ENCODE results near the gene ANXA1. TPM values are rescaled to one million over a fixed set of nuclear protein-coding genes. Genes with fewer than 3 reads are reported as not detected.

ANXA1 gene
- total RNA-seq, 1 donor from 2014 or later: 32.2 TPM

DNA sequence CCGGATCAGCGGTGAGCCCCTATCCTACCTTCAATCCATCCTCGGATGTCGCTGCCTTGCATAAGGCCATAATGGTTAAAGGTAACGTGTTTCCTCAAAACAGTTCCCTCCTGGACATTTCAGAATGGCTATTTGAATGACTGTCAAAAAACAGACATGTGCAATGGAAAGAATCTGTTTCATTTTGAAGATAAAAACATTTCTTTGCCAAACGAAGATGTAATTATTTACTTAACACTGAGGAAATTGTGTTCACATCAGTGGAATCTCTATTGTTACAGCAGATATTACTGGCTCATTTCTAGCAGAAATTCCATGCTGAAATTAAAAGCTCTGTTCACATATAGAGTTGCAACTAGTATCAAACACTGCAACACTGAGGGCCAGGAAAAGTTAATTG is 7.1 kb downstream of the ANXA1 start:
- Mint-ChIP-seq H3K4me3 (ENCODE audit: low read depth) (no peak overlapping the region), H3K27me3 (ENCODE audit: low read depth) (no peaks in the 10 kb centered on the region), H3K27ac (no peak overlapping the region), H3K4me1 (ENCODE audit: low read depth) (peaks cover 46% of the 10 kb centered on the region), H3K36me3 (ENCODE audit: low read depth) (peaks cover 68% of the 10 kb centered on the region), H3K9me3 (no peaks in the 10 kb centered on the region)
- DNase-seq (ENCODE audit: low spot score): no peak
- intact Hi-C loops (cut with micrococcal nuclease): loop anchor here (10.0 kb wide), 3 partner anchors 634 to 1304 kb away; partner anchors contain the start of gene TMC1

DNA sequence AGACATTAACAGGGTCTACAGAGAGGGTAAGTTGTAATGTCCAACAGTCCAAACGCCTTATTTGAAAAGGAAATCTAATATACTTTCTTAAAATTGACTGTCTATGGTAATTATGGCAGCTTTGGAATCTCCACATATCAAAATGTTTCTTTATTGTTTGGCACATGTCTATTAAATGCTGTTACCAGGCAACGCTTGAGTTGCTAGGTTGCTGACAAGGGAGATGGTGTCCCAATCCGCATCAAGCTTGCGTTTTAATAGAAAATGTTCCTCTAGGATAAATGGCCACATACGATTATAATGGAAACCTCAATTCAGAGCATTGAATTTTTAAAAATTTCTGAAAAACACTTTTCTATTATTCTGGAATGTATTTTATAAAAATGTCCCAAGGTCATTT is 9.2 kb downstream of the ANXA1 start:
- no peaks in the 10 kb centered on the region for H3K27me3 Mint-ChIP-seq (ENCODE audit: low read depth)
- H3K9me3 Mint-ChIP-seq: no peaks in the 10 kb centered on the region
- DNase-seq (ENCODE audit: low spot score): no peak
- no peak overlapping the region for H3K4me3 Mint-ChIP-seq (ENCODE audit: low read depth)
- peaks cover 78% of the 10 kb centered on the region for H3K36me3 Mint-ChIP-seq (ENCODE audit: low read depth)
- peaks cover 28% of the 10 kb centered on the region for H3K4me1 Mint-ChIP-seq (ENCODE audit: low read depth)
- intact Hi-C loops (cut with micrococcal nuclease): no loop called here
- no peak overlapping the region for H3K27ac Mint-ChIP-seq

DNA sequence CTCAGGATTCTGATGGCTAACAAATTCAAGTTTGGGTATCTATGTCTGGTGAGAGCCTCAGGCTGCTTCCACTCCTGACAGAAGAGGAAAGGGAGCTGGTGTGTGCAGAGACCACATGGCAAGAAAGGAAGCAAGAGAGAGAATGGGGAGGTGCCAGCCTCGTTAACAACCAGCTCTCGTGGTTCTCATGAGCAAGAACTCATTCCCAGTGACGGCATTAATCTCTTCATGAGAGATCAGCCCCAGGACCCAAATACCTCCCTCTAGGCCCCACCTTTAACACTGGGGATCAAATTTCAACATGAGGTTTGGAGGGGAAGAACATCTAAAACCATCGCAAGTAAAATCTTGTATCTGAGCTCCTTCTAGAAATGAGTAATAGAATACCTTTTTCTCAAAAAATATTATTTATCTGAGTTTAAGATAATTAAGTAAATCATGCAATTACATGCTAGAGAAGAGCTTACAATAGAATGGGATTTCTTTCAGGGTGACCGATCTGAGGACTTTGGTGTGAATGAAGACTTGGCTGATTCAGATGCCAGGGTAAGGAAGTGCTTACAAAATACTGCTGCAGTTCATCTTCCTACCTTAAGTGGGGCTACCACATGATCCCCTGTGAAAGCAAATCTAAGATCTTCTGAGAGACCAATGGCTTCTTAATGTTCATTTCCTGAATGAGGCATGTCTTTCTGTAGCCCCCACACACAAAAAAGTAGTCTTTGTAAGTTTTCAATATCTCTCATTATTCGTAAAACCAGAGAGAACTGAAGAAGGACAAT is 11.5 kb downstream of the ANXA1 start:
- H3K4me1 Mint-ChIP-seq (ENCODE audit: low read depth): peaks cover 18% of the 10 kb centered on the region
- H3K9me3 Mint-ChIP-seq: no peaks in the 10 kb centered on the region
- intact Hi-C loops (cut with micrococcal nuclease): no loop called here
- peaks cover 86% of the 10 kb centered on the region for H3K36me3 Mint-ChIP-seq (ENCODE audit: low read depth)
- no peak for DNase-seq (ENCODE audit: low spot score)
- no peak overlapping the region for H3K4me3 Mint-ChIP-seq (ENCODE audit: low read depth)
- no peaks in the 10 kb centered on the region for H3K27me3 Mint-ChIP-seq (ENCODE audit: low read depth)
- H3K27ac Mint-ChIP-seq: no peak overlapping the region

DNA sequence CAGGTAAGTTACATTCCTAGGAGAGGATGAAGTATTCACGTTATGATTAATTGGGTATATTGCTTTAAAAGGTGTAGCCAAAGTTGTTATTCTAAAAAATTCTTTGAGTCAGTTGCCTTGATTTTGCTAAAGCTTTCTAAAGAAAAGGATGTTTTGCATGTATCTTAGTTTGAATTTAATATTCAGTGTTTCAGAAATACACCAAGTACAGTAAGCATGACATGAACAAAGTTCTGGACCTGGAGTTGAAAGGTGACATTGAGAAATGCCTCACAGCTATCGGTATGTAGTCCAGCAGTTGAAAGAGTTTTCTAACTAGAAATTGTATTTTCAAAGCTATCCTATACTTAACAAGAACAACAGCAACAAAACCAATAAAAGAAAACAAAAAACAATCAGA is 14.2 kb downstream of the ANXA1 start:
- Mint-ChIP-seq H3K9me3 (no peaks in the 10 kb centered on the region), H3K36me3 (ENCODE audit: low read depth) (peaks cover 71% of the 10 kb centered on the region), H3K4me1 (ENCODE audit: low read depth) (peaks cover 7% of the 10 kb centered on the region), H3K27me3 (ENCODE audit: low read depth) (no peaks in the 10 kb centered on the region), H3K4me3 (ENCODE audit: low read depth) (no peak overlapping the region), H3K27ac (no peak overlapping the region)
- no peak for DNase-seq (ENCODE audit: low spot score)
- intact Hi-C loops (cut with micrococcal nuclease): no loop called here

DNA sequence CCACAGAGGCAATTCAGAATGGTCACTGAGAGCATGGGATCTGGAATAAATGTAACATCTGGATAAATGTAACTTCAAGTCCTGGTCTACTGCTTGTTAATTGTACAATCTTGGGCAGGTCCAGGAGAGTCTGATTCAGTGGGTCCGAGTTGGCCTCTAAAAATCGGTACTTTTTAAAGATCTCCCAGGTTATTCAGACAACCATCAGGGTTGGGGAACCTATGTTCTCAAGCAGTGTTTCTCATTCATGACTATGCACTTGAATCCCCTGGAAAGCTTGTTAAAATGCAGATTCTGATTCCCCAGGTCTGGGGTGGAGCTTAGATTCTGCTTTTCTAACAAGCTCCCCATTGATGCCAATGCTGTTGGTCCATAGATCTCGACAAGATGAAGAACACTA is 14.8 kb downstream of the ANXA1 start:
- peaks cover 71% of the 10 kb centered on the region for H3K36me3 Mint-ChIP-seq (ENCODE audit: low read depth)
- peaks cover 7% of the 10 kb centered on the region for H3K4me1 Mint-ChIP-seq (ENCODE audit: low read depth)
- no peak overlapping the region for H3K27ac Mint-ChIP-seq
- no peak overlapping the region for H3K4me3 Mint-ChIP-seq (ENCODE audit: low read depth)
- DNase-seq (ENCODE audit: low spot score): no peak
- H3K9me3 Mint-ChIP-seq: no peaks in the 10 kb centered on the region
- no peaks in the 10 kb centered on the region for H3K27me3 Mint-ChIP-seq (ENCODE audit: low read depth)
- intact Hi-C loops (cut with micrococcal nuclease): no loop called here

DNA sequence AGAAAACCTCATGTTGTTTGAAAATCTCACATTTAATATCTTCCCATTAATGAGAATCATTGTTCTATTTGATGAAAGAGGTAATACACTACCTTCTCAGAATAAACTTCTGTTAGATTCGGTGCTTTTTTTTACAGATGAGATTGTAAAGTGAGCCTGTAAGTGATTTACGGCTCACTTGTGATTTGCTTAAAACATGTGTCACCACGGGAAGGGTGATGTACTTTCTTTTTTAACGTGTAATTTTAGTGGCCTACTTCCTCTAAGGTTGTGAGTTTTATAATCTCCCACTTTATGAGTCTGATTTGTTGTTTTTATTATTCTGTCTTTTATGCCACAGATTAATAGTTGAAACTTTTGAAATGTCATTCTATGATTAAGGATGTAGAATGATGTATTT is 15.9 kb downstream of the ANXA1 start:
- Mint-ChIP-seq H3K4me1 (ENCODE audit: low read depth) (peaks cover 7% of the 10 kb centered on the region), H3K9me3 (no peaks in the 10 kb centered on the region), H3K36me3 (ENCODE audit: low read depth) (peaks cover 68% of the 10 kb centered on the region), H3K4me3 (ENCODE audit: low read depth) (no peak overlapping the region), H3K27me3 (ENCODE audit: low read depth) (no peaks in the 10 kb centered on the region), H3K27ac (no peak overlapping the region)
- DNase-seq (ENCODE audit: low spot score): no peak
- intact Hi-C loops (cut with micrococcal nuclease): no loop called here

DNA sequence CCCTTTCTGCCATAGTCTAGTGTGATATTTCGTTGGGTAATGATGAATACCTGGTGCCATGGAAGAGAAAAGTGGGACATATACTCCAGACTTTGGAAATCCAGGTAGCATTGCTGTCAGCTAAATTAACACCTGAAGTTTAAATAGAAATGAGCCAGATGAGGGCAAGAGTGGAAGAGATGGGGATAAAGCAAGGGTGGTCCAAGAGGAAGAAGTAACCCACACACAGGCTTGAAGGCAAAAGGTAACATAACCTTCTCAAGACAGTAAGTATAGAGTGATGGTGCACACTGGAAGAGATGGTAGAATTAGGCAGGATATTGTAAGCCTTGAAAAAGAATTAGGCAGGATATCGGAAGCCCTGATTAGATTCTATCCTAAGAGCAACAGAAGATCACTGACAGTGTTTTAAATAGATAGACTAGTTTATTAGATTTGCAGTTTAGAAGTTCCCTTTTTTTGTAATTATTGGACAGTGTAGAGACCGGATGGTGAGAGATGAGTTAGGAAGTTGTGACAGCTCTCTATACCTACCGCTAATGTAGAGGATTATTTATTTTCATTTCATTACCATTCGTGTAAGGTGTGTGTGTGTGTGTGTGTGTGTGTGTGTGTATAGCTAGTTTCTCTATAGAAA is 16.8 kb downstream of the ANXA1 start:
- H3K36me3 Mint-ChIP-seq (ENCODE audit: low read depth): peaks cover 63% of the 10 kb centered on the region

DNA sequence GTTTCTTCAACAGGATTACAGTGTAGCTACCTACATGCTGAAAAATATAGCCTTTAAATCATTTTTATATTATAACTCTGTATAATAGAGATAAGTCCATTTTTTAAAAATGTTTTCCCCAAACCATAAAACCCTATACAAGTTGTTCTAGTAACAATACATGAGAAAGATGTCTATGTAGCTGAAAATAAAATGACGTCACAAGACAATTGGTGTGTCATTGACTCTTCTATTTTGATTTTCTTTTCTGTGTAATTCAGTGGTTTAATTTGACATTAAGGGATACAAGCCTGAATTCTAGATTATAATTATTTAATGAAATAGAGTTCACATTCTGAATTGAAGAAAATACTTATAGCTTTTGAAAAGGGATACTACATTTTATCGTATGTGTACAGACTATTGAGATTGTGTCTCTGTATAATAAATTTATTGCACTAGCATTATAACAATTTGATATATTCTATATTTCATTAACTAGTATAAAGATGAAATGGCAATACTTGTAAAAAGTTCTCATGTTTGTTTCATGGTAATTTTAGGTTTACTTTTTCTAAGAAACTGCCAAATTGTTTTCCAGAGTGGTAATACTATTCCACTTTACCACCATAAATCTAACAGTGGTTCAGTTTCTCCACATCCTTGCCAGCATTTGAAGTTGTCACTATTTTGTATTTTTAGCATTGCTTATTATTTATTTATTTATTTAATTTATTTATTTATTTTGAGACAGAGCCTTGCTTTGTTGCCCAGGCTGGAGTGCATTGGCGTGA is 18.7 kb downstream of the ANXA1 start:
- intact Hi-C loops (cut with micrococcal nuclease): no loop called here
- Mint-ChIP-seq H3K9me3 (no peaks in the 10 kb centered on the region), H3K36me3 (ENCODE audit: low read depth) (peaks cover 47% of the 10 kb centered on the region), H3K4me1 (ENCODE audit: low read depth) (peaks cover 6% of the 10 kb centered on the region), H3K4me3 (ENCODE audit: low read depth) (no peak overlapping the region), H3K27me3 (ENCODE audit: low read depth) (no peaks in the 10 kb centered on the region), H3K27ac (no peak overlapping the region)
- no peak for DNase-seq (ENCODE audit: low spot score)

More for the DNA sequence above, 16.8 kb downstream of the ANXA1 start:
- intact Hi-C loops (cut with micrococcal nuclease): no loop called here
- H3K4me3 Mint-ChIP-seq (ENCODE audit: low read depth): no peak overlapping the region
- H3K9me3 Mint-ChIP-seq: no peaks in the 10 kb centered on the region
- DNase-seq (ENCODE audit: low spot score): no peak
- H3K4me1 Mint-ChIP-seq (ENCODE audit: low read depth): peaks cover 4% of the 10 kb centered on the region
- no peak overlapping the region for H3K27ac Mint-ChIP-seq
- H3K27me3 Mint-ChIP-seq (ENCODE audit: low read depth): no peaks in the 10 kb centered on the region

DNA sequence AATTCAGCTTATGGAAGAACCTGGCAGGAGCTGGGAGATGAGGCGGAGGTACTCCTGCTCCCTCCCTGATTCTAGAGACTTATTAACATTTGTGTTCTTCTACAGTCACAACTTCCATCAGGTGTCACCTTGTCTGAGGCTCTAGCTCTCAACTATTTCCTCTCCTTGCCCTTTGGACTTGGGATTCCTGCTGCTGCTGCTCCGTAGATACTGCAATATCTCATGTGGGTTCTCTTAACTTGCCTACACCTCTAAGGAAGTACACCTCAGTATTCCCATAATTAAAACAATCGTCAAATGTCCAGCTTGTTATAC is 21.2 kb downstream of the ANXA1 start:
- no peak for DNase-seq (ENCODE audit: low spot score)
- H3K36me3 Mint-ChIP-seq (ENCODE audit: low read depth): peaks cover 23% of the 10 kb centered on the region
- peaks cover 4% of the 10 kb centered on the region for H3K4me1 Mint-ChIP-seq (ENCODE audit: low read depth)
- intact Hi-C loops (cut with micrococcal nuclease): no loop called here
- H3K4me3 Mint-ChIP-seq (ENCODE audit: low read depth): no peak overlapping the region
- H3K27me3 Mint-ChIP-seq (ENCODE audit: low read depth): no peaks in the 10 kb centered on the region
- H3K27ac Mint-ChIP-seq: no peak overlapping the region
- H3K9me3 Mint-ChIP-seq: no peaks in the 10 kb centered on the region

DNA sequence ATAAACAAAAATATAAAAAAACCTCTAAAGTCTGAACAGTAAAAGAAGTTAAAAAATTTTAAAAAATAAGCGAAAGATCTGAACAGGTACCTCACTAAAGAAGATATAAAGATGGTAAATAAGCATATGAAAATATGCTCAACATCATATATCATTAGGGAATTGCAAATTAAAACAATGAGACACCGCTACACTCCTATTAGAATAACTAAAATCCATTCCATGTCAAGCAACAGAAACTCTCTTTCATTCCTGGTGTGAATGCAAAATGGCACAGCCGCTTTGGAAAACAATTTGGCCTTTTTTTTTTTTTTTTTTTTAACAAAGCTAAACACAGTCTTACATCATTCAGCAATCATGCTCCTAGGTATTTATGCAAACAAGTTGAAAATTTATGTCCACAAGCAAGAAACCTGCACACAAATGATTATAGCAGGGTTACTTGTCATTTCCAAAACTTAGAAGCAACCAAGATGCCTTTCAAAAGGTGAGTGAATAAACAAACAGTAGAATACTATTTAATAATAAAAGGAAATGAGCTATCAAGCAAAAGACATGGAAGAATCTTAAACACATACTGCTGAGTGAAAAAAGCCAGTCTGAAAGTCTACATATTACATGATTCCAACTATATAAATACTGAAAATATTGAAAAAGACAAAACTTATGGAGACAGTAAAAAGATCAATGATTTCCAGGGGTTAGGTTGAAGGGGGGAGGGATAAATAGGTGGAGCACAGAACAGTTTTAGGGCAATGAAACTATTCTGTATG is 22.1 kb downstream of the ANXA1 start:
- no peak overlapping the region for H3K27ac Mint-ChIP-seq
- H3K4me1 Mint-ChIP-seq (ENCODE audit: low read depth): peaks cover 7% of the 10 kb centered on the region
- H3K27me3 Mint-ChIP-seq (ENCODE audit: low read depth): no peaks in the 10 kb centered on the region
- H3K9me3 Mint-ChIP-seq: no peaks in the 10 kb centered on the region
- H3K36me3 Mint-ChIP-seq (ENCODE audit: low read depth): peaks cover 15% of the 10 kb centered on the region
- DNase-seq (ENCODE audit: low spot score): no peak
- intact Hi-C loops (cut with micrococcal nuclease): no loop called here
- H3K4me3 Mint-ChIP-seq (ENCODE audit: low read depth): no peak overlapping the region

DNA sequence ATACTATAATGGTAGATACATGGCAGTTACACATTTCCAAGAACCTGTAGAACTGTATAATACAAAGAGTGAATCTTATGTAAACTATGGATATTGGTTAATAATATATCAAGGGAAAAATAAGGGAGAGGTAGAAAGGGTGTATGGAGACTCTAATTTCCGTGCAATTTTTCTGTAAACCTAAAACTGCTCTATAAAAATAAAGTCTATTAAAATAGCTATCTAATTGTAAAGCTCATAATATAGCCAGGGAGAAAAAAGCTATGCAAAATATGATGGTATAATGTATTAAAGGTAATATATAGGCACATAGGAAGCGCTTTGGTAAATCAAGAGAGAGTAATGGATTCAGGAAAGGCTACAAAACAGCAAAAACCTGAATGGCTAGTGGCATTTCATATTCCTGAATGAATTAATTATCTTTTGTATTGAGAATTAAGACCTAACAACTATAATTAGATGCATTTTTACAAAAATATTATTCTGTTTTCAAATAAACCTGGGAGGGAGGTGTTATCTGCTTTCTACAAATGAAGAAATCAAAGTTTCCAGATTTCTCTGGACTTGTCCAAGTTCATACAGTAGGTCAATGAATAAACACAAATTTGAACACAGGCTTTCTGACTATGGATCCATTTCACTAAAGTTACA is 22.8 kb downstream of the ANXA1 start:
- H3K36me3 Mint-ChIP-seq (ENCODE audit: low read depth): peaks cover 11% of the 10 kb centered on the region
- intact Hi-C loops (cut with micrococcal nuclease): no loop called here
- no peak overlapping the region for H3K4me3 Mint-ChIP-seq (ENCODE audit: low read depth)
- no peaks in the 10 kb centered on the region for H3K9me3 Mint-ChIP-seq
- no peaks in the 10 kb centered on the region for H3K27me3 Mint-ChIP-seq (ENCODE audit: low read depth)
- peaks cover 9% of the 10 kb centered on the region for H3K4me1 Mint-ChIP-seq (ENCODE audit: low read depth)
- no peak for DNase-seq (ENCODE audit: low spot score)
- H3K27ac Mint-ChIP-seq: no peak overlapping the region

DNA sequence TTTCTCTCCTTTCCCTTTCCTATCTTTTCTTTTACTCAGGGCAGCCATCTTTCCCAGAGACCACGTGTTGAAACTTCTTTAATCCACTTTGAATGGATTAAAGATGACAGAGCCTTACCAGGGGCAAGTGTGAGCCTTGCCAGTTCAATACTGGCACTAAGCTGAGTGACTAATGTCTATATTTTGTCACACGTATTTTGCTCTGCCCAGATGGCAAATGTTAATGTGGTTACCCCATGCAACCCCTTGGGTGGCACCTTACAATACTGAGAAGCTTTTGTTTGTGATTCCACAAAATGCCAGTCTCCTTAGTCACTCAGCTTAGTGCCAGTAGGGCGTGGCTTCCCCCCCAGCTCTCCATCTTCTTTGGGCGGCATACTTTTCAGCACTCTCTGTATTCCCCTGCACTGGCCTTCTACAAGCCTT is 24.8 kb downstream of the ANXA1 start:
- H3K27ac Mint-ChIP-seq: no peak overlapping the region
- no peak for DNase-seq (ENCODE audit: low spot score)

More for the DNA sequence above, 24.8 kb downstream of the ANXA1 start:
- no peaks in the 10 kb centered on the region for H3K27me3 Mint-ChIP-seq (ENCODE audit: low read depth)
- H3K36me3 Mint-ChIP-seq (ENCODE audit: low read depth): peaks cover 9% of the 10 kb centered on the region
- intact Hi-C loops (cut with micrococcal nuclease): no loop called here
- H3K4me3 Mint-ChIP-seq (ENCODE audit: low read depth): no peak overlapping the region
- peaks cover 12% of the 10 kb centered on the region for H3K4me1 Mint-ChIP-seq (ENCODE audit: low read depth)
- no peaks in the 10 kb centered on the region for H3K9me3 Mint-ChIP-seq
